Thoracic aorta (tissue), 2 donors: ENCODE results near the gene CTIF. TPM values are rescaled to one million over a fixed set of nuclear protein-coding genes. Genes with fewer than 3 reads are reported as not detected.

Experiments
- ATAC-seq: fragments of 150-250 bp; one replicate; pipeline ENCODE4 v1.8.0; 2017; ENCODE audit warnings: low read depth; ENCODE audit not compliant: insufficient number of reproducible peaks, low FRiP score
- DNase-seq: peaks from one replicate; pipeline ENCODE4 v3.0.0-alpha.2; 2020; ENCODE audit warnings: low spot score
- H3K27ac ChIP-seq, 2 donors: fragments of 200-600 bp; sonication (generic); 1 replicate in 1 of 2; 2 replicates in 1 of 2; pipeline ENCODE4 v1.5.1; 2016; ENCODE audit warnings: mild to moderate bottlenecking in 2 of 2, moderate library complexity in 2 of 2
- H3K27me3 ChIP-seq: fragments of 200-600 bp; sonication (generic); replicated peaks from 2 replicates; pipeline ENCODE4 v1.6.0; 2016; ENCODE audit warnings: mild to moderate bottlenecking; ENCODE audit not compliant: insufficient read depth
- H3K36me3 ChIP-seq: fragments of 200-600 bp; sonication (generic); one replicate; pipeline ENCODE4 v1.5.1; 2016
- H3K4me1 ChIP-seq, 2 donors: fragments of 200-600 bp; sonication (generic); 1 replicate in 1 of 2; 2 replicates in 1 of 2; pipeline versions ENCODE4 v1.5.1 to v1.6.0; 2016; ENCODE audit warnings: low read depth in 2 of 2, mild to moderate bottlenecking in 1 of 2; ENCODE audit not compliant: control insufficient read depth in 1 of 2
- H3K4me3 ChIP-seq: fragments of 200-600 bp; sonication (generic); 2 replicates; pipeline ENCODE4 v1.5.1; 2016; ENCODE audit warnings: mild to moderate bottlenecking
- H3K9me3 ChIP-seq: fragments of 200-600 bp; sonication (generic); 2 replicates; pipeline ENCODE4 v1.5.1; 2016
- CTCF ChIP-seq: fragments of 200-600 bp; sonication (generic); IDR thresholded peaks from one replicate; pipeline ENCODE4 v1.5.1; 2019; ENCODE audit warnings: antibody characterized with exemption
- total RNA-seq, 2 donors: library from RNA; depleted of rRNA; stranded (reverse); fragments of >200 nt; gene quantifications; one replicate each; pipeline versions ENCODE4 v1.1.0 to v1.2.3, GENCODE V29; 2016

Gene CTIF
- total RNA-seq, 2 donors from 2014 or later = 63.3 to 125 TPM

GRCh38 chr18:48517048-48517447 lies 21.8 kb upstream of the CTIF start:
- ATAC-seq (no peak), DNase-seq (no peak)
- Histone ChIP-seq H3K27ac (no peak overlapping the region), H3K4me1 (no peaks in the 10 kb centered on the region), H3K27me3 (no peaks in the 10 kb centered on the region), H3K4me3 (no peak overlapping the region), H3K9me3 (no peaks in the 10 kb centered on the region), H3K36me3 (no peaks in the 10 kb centered on the region)
- no peak for TF ChIP-seq CTCF

GRCh38 chr18:48519431-48520100 lies 19.3 kb upstream of the CTIF start:
- Histone ChIP-seq H3K9me3 (no peaks in the 10 kb centered on the region), H3K27ac (no peak overlapping the region), H3K27me3 (no peaks in the 10 kb centered on the region), H3K36me3 (no peaks in the 10 kb centered on the region), H3K4me3 (no peak overlapping the region), H3K4me1 (no peaks in the 10 kb centered on the region)
- ATAC-seq (no peak), DNase-seq (no peak)
- TF ChIP-seq CTCF = no peak

- H3K27ac ChIP-seq = no peak overlapping the region
- no peak for DNase-seq
- H3K4me3 ChIP-seq = no peak overlapping the region
- ATAC-seq = no peak
- H3K36me3 ChIP-seq = no peaks in the 10 kb centered on the region
- H3K27me3 ChIP-seq = no peaks in the 10 kb centered on the region
- TF ChIP-seq CTCF = no peak
- H3K4me1 ChIP-seq = no peaks in the 10 kb centered on the region
- H3K9me3 ChIP-seq = no peaks in the 10 kb centered on the region
Observed at GRCh38 chr18:48521723-48522122, 17.1 kb upstream of the CTIF start.

- no peaks in the 10 kb centered on the region for H3K36me3 ChIP-seq
- no peak overlapping the region for H3K4me3 ChIP-seq
- DNase-seq (no peak), ATAC-seq (no peak)
- no peaks in the 10 kb centered on the region for H3K9me3 ChIP-seq
- no peak overlapping the region for H3K27ac ChIP-seq
- H3K27me3 ChIP-seq = no peaks in the 10 kb centered on the region
- TF ChIP-seq CTCF = no peak
- H3K4me1 ChIP-seq = no peaks in the 10 kb centered on the region
Observed at GRCh38 chr18:48525671-48526070, 13.2 kb upstream of the CTIF start.

- Histone ChIP-seq H3K27me3 (no peaks in the 10 kb centered on the region), H3K9me3 (no peaks in the 10 kb centered on the region), H3K4me1 (no peaks in the 10 kb centered on the region), H3K36me3 (no peaks in the 10 kb centered on the region), H3K27ac (no peak overlapping the region), H3K4me3 (no peak overlapping the region)
- ATAC-seq (no peak), DNase-seq (no peak)
- TF ChIP-seq CTCF = no peak
Observed at GRCh38 chr18:48527461-48527860, 11.4 kb upstream of the CTIF start.
